AG04449 (cell line): ENCODE results near the gene ZNF780B.
A peak's percentile ranks its signal among the peaks of the same experiment; 100 is the strongest.
"Not testable (repeated sequence)": the region's sequence is repeated elsewhere in the genome, so short reads cannot be mapped to it uniquely, and the experiment has no call there.

Experiments
- CTCF ChIA-PET: fragments of 350-600 bp; formaldehyde crosslinking; extraction: SDS; loops from one replicate; lab custom pipeline; 2021; ENCODE audit warnings: antibody characterized with exemption; lab: Yijun Ruan, JAX
- POLR2A ChIA-PET: fragments of 400-600, 350-600 bp; formaldehyde crosslinking; extraction: SDS; loops from one replicate; lab custom pipeline; 2020; ENCODE audit warnings: antibody characterized with exemption, inconsistent platforms; lab: Yijun Ruan, JAX
- DNase-seq: peaks from one replicate; pipeline ENCODE4 v3.0.0-alpha.2; 2010; ENCODE audit warnings: low read depth, low spot score
- H3K4me3 ChIP-seq: 2 replicates; pipeline ENCODE4 v1.5.1; 2011; ENCODE audit warnings: low read depth, mild to moderate bottlenecking, control low read depth, low read length
- TF ChIP-seq, protein P1 (sequence below): IDR thresholded peaks from one replicate; pipeline ENCODE4 v1.5.1; 2011; ENCODE audit warnings: mild to moderate bottlenecking, moderate library complexity, low read length, control low read depth, inconsistent platforms; ENCODE audit not compliant: insufficient read depth; ENCODE audit errors: missing control alignments

ZNF780B gene

DNA sequence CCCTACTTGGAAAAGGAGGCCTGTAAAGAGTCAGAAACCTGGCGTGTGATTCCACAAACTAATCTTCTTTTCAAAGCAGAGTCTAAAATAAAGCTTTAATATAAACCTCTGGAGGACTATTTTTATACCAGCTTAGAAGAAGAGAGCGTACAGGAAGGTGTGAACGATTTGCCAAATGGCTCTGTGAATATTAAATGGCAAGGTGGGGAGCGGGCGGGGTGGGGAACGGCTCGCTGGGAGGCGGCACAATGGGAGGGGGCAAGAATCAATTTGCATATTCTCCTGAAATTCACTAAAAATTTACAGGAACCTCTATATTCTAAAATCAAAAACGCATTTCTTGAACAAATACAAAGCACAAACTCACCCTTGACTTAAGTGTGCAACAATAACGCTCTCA, 982 bp downstream of the ZNF780B start:
- no peak for DNase-seq
- H3K4me3 ChIP-seq: peak overlapping the region; percentile 91
- CTCF ChIA-PET: no interaction called here
- TF ChIP-seq, protein P1, sequence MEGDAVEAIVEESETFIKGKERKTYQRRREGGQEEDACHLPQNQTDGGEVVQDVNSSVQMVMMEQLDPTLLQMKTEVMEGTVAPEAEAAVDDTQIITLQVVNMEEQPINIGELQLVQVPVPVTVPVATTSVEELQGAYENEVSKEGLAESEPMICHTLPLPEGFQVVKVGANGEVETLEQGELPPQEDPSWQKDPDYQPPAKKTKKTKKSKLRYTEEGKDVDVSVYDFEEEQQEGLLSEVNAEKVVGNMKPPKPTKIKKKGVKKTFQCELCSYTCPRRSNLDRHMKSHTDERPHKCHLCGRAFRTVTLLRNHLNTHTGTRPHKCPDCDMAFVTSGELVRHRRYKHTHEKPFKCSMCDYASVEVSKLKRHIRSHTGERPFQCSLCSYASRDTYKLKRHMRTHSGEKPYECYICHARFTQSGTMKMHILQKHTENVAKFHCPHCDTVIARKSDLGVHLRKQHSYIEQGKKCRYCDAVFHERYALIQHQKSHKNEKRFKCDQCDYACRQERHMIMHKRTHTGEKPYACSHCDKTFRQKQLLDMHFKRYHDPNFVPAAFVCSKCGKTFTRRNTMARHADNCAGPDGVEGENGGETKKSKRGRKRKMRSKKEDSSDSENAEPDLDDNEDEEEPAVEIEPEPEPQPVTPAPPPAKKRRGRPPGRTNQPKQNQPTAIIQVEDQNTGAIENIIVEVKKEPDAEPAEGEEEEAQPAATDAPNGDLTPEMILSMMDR: no peak
- POLR2A ChIA-PET: no interaction called here

DNA sequence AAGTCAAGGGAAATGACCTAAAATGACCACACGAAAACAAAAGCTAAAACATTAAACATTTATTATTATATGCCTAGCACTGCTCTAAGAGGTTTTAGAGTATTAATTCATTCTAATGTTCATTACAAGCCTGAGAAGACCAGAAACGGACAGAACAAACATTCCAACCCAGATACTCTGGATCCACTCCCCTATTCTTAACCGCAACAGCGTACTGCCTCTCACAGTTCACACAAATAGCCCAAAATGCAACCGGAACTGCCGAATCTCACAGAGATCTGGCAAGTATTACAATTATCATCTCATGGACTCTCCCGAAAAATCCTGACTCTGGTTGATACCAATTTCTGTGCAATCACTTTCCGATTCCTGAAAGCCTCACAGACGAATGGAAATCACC, 1.4 kb downstream of the ZNF780B start:
- TF ChIP-seq, protein P1: no peak
- CTCF ChIA-PET: no interaction called here
- no peak for DNase-seq
- H3K4me3 ChIP-seq: peak overlapping the region; percentile 91
- POLR2A ChIA-PET: no interaction called here

DNA sequence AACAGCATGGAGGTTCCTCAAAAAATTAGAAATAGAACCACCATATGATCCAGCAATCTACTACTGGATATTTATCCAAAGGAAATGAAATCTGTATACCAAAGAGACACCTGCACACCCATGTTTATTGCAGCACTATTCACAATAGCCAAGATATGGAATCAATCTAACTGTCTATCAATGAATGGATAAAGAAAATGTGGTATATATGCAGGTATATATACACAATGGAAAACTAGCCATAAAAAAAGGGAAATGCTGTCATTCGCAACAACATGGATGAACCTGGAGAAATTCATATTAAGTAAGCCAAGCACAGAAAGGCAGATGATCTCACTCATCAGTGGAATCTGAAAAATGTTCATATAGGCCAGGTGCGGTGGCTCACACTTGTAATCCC, 2.5 kb downstream of the ZNF780B start:
- CTCF ChIA-PET: no interaction called here
- POLR2A ChIA-PET: no interaction called here
- H3K4me3 ChIP-seq: no peak overlapping the region
- TF ChIP-seq, protein P1: no peak
- DNase-seq: no peak

DNA sequence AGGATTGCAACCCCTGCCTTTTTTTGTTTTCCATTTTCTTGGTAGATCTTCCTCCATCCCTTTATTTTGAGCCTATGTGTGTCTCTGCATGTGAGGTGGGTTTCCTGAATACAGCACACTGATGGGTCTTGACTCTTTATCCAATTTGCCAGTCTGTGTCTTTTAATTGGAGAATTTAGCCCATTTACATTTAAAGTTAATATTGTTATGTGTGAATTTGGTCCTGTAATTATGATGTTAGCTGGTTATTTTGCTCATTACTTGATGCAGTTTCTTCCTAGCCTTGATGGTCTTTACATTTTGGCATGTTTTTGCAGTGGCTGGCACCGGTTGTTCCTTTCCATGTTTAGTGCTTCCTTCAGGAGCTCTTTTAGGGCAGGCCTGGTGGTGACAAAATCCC, 14.3 kb downstream of the ZNF780B start:
- CTCF ChIA-PET, POLR2A ChIA-PET, DNase-seq, H3K4me3 ChIP-seq: not testable (repeated sequence)

DNA sequence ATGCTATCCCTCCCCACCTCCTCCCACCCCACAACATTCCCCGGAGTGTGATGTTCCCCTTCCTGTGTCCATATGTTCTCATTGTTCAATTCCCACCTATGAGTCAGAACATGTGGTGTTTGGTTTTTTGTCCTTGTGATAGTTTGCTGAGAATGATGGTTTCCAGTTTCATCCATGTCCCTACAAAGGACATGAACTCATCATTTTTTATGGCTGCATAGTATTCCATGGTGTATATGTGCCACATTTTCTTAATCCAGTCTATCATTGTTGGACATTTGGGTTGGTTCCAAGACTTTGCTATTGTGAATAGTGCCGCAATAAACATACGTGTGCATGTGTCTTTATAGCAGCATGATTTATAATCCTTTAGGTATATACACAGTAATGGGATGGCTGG, 18.0 kb downstream of the ZNF780B start:
- DNase-seq, POLR2A ChIA-PET, H3K4me3 ChIP-seq, CTCF ChIA-PET: not testable (repeated sequence)

DNA sequence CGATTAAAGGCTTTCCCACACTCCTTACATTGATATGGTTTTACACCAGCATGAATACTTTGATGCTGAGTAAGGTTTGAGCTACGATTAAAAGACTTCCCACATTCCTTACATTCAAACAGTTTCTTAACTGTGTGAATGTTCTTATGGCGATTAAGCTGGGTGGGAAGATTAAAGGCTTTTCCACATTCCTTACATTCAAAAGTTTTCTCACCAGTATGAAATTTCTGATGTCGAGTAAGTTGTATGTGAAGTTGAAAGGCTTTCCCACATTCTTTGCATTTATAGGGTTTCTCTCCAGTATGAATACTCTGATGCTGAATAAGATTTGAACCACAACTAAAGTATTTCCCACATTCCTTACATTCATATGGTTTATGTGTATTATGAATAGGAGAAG, 20.0 kb downstream of the ZNF780B start:
- TF ChIP-seq, protein P1: no peak
- no peak for DNase-seq
- no peak overlapping the region for H3K4me3 ChIP-seq
- CTCF ChIA-PET: no interaction called here
- POLR2A ChIA-PET: no interaction called here

DNA sequence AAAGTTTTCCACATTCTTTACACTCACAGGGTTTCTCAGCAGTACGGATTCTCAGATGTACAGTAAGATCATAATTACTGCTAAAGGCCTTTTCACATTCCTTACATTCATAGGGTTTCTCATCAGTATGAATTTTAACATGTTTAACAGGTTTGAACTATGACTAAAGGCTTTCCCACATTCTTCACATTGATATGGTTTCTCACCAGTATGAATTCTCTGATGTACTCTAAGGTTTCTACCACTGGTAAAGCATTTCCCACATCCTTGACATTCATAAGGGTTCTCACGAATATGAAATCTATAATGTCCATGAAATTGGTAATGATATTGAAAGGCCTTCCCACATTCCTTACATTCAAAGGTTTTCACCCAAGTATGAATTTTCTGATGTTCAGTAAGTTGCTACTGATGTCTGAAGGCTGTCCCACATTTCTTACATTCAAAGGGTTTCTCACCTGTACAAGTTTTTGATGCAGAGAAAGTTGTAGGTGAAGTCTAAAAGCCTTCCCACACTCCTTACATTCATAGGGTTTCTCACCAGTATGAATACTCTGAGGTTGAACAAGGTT, 22.0 kb downstream of the ZNF780B start:
- TF ChIP-seq, protein P1: no peak
- POLR2A ChIA-PET: no interaction called here
- no peak for DNase-seq
- CTCF ChIA-PET: no interaction called here
- H3K4me3 ChIP-seq: no peak overlapping the region
